HFF-Myc (cell line): Measurements from ENCODE around the gene ZNF512B.
"Not testable (repeated sequence)": the region's sequence is repeated elsewhere in the genome, so short reads cannot be mapped to it uniquely, and the experiment has no call there.

Source experiments
- DNase-seq: peaks from one replicate; pipeline ENCODE4 v3.0.0-alpha.2; 2011; ENCODE audit warnings: low read depth; ENCODE audit errors: extremely low read depth
- H3K4me3 ChIP-seq: replicated peaks from 2 replicates; pipeline ENCODE4 v1.5.1; 2011; ENCODE audit warnings: low read depth, mild to moderate bottlenecking, control low read depth, low read length
- CTCF ChIP-seq: IDR thresholded peaks from 2 replicates; pipeline ENCODE4 v1.5.1; 2012; ENCODE audit warnings: mild to moderate bottlenecking, low read depth, low read length, control low read depth; ENCODE audit errors: missing control alignments

The ZNF512B gene

GRCh38 chr20:63966172-63966943 lies 3.4 kb downstream of the ZNF512B start:
- TF ChIP-seq CTCF = no peak
- H3K4me3 ChIP-seq = no peak overlapping the region
- DNase-seq = no peak

- DNase-seq = no peak
- H3K4me3 ChIP-seq = no peak overlapping the region
- TF ChIP-seq CTCF = no peak
These were observed 5.3 kb downstream of the ZNF512B start for GRCh38 chr20:63964412-63964811.

GRCh38 chr20:63963784-63964301 lies 5.9 kb downstream of the ZNF512B start:
- DNase-seq = no peak
- no peak for TF ChIP-seq CTCF
- no peak overlapping the region for H3K4me3 ChIP-seq

GRCh38 chr20:63963348-63963741 lies 6.4 kb downstream of the ZNF512B start:
- TF ChIP-seq CTCF = no peak
- DNase-seq = no peak
- H3K4me3 ChIP-seq = no peak overlapping the region

GRCh38 chr20:63962426-63963347 lies 7.0 kb downstream of the ZNF512B start:
- no peak for DNase-seq
- TF ChIP-seq CTCF = no peak
- no peak overlapping the region for H3K4me3 ChIP-seq

- DNase-seq = no peak
These were observed 7.9 kb downstream of the ZNF512B start for GRCh38 chr20:63961664-63962425.

GRCh38 chr20:63960654-63961621 lies 8.8 kb downstream of the ZNF512B start:
- not testable (repeated sequence) for DNase-seq, H3K4me3 ChIP-seq

More at GRCh38 chr20:63961664-63962425, 7.9 kb downstream of the ZNF512B start:
- TF ChIP-seq CTCF = no peak
- H3K4me3 ChIP-seq = no peak overlapping the region
